Mucosa of descending colon (tissue), 3 donors: ENCODE measurements around the gene SMARCD1. TPM values are rescaled to one million over a fixed set of nuclear protein-coding genes. Genes with fewer than 3 reads are reported as not detected.

Source experiments
- ATAC-seq: fragments of 200-7000 bp; cut with Tn5 transposase; one replicate; pipeline ENCODE4 v1.9.1; 2020; ENCODE audit warnings: mild to moderate bottlenecking, moderate library complexity
- DNase-seq, 3 donors: peaks; one replicate each; pipeline ENCODE4 v3.0.0-alpha.2; 2020
- H3K36me3 ChIP-seq: fragments of 200-600 bp; one replicate; pipeline ENCODE4 v1.8.0; 2021; ENCODE audit warnings: low read depth, mild to moderate bottlenecking
- H3K4me1 ChIP-seq: fragments of 200-600 bp; one replicate; pipeline ENCODE4 v1.8.0; 2021; ENCODE audit warnings: low read depth, mild to moderate bottlenecking
- H3K4me3 ChIP-seq: fragments of 200-600 bp; one replicate; pipeline ENCODE4 v1.8.0; 2021; ENCODE audit warnings: mild to moderate bottlenecking
- H3K9me3 ChIP-seq: fragments of 200-600 bp; one replicate; pipeline ENCODE4 v1.8.0; 2021; ENCODE audit warnings: mild to moderate bottlenecking
- intact Hi-C, 2 donors: fragments of 100-400 bp; cut with DNase I in 1 of 2; cut with micrococcal nuclease in 1 of 2; formaldehyde crosslinking; loops; one replicate each; pipeline versions ENCODE4 v1.11.0 to v1.11.1; 2022; cut with DNase I, micrococcal nuclease
- total RNA-seq, 3 donors: library from RNA; stranded (reverse); fragmentation: NEBNext Ultra II Directional in 2 of 3; extraction: Animal tissue kit (Norgen Biotek cat#: 25700) in 2 of 3; gene quantifications; one replicate each; pipeline versions ENCODE4 v1.2.1 to v1.2.4, GENCODE V29; 2021 to 2023
- TF ChIP-seq, protein P1 (sequence below): fragments of 200-600 bp; IDR thresholded peaks from one replicate; pipeline ENCODE4 v1.8.0; 2022; ENCODE audit warnings: antibody characterized with exemption, mild to moderate bottlenecking
- donor health status: DM: no; HTN: no; CAD: no; lungs with moderate emphysema.
- donor health status: DM: no; HTN: no; CAD: no.
- donor health status: DM: no; HTN: yes; CAD: no.

SMARCD1 gene
- total RNA-seq, 3 donors from 2014 or later, result 34.2 to 44.9 (median 38.9) TPM

DNA sequence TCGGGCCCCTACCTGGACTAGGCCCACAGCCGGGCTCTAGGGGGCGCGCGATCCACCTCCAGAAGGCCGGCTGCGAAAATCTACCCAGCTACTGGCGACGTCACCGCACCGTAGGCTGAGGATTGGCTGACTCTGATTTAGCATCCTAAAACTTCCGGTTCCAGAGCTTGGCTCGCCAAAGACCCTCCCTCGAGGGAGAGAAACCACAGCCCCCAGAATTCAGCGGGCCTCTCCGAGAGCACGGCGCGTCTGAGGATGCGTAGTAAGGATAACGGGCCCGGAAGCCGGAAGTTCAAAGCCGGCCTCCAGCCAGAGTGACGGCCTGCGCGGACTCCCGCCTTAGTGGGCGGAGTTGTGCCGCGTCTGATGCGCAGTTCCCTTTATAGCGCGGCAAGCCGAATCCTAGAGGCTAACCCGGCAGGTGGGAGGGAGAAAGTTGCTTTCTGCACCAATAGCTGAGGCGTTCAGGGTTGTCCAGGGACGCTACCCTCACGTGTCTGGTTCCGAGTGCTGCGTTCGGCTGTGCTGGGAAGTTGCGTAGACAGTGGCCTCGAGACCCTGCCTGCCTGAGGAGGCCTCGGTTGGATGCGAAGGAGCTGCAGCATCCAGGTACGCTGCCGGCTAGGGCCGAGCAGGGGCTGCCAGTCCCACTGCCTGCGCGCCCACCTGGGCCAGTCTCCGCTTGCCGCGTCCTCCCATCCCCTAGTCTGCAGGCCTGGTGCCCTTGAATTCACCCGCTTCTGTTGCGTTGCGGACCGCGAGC, 26.7 kb downstream of the SMARCD1 start, which contains the start of gene COX14:
Gene COX14, plus strand, starts transcription at position 544 of the 763 bp plus-strand sequence. CDS start 7,808 bp downstream, outside the sequence.
- H3K9me3 ChIP-seq, result no peaks in the 10 kb centered on the region
- peaks cover 51% of the 10 kb centered on the region for H3K4me1 ChIP-seq
- ATAC-seq (peak; percentile 84), DNase-seq (peak; percentile 98 to 100 (median 99))
- H3K36me3 ChIP-seq, result peaks cover 4% of the 10 kb centered on the region
- intact Hi-C loops, result no loop called here
- TF ChIP-seq, protein P1, sequence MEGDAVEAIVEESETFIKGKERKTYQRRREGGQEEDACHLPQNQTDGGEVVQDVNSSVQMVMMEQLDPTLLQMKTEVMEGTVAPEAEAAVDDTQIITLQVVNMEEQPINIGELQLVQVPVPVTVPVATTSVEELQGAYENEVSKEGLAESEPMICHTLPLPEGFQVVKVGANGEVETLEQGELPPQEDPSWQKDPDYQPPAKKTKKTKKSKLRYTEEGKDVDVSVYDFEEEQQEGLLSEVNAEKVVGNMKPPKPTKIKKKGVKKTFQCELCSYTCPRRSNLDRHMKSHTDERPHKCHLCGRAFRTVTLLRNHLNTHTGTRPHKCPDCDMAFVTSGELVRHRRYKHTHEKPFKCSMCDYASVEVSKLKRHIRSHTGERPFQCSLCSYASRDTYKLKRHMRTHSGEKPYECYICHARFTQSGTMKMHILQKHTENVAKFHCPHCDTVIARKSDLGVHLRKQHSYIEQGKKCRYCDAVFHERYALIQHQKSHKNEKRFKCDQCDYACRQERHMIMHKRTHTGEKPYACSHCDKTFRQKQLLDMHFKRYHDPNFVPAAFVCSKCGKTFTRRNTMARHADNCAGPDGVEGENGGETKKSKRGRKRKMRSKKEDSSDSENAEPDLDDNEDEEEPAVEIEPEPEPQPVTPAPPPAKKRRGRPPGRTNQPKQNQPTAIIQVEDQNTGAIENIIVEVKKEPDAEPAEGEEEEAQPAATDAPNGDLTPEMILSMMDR, result peak; percentile 95
- peak within 1 kb of the TSS; percentile 80 for H3K4me3 ChIP-seq

- Histone ChIP-seq H3K4me3 (peak overlapping the region; percentile 80), H3K4me1 (peaks cover 56% of the 10 kb centered on the region), H3K36me3 (peaks cover 4% of the 10 kb centered on the region), H3K9me3 (no peaks in the 10 kb centered on the region)
- DNase-seq (peak in 1 of 3 donors; percentile 62), ATAC-seq (peak; percentile 25)
- TF ChIP-seq, protein P1, result no peak
- intact Hi-C loops, result no loop called here
These were observed 27.5 kb downstream of the SMARCD1 start for GRCh38 chr12:50112456-50113218.

- Histone ChIP-seq H3K4me1 (peaks cover 45% of the 10 kb centered on the region), H3K9me3 (no peaks in the 10 kb centered on the region), H3K4me3 (no peak overlapping the region), H3K36me3 (no peaks in the 10 kb centered on the region)
- DNase-seq, result no peak
- no peak for ATAC-seq
- intact Hi-C loops, result no loop called here
- TF ChIP-seq, protein P1, result no peak
These were observed 32.0 kb downstream of the SMARCD1 start for GRCh38 chr12:50117057-50117622.

DNA sequence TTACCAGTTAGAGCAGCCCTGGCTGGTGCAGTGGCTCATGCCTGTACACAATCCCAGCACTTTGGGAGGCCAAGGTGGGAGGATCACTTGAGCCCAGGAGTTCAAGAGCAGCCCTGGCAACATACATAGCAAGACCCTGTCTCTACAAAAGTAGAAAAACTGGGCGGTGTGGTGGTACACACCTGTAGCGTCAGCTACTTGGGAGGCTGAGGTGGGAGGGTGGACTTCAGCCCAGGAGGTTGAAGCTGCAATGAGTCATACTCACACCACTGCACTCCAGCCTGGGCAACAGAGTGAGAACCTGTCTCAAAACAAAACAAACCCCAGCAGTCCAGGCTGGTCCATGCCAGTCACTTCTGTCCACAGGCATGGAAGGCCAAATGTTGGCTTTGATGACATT, 34.2 kb downstream of the SMARCD1 start:
- peak; percentile 52 for ATAC-seq
- Histone ChIP-seq H3K4me1 (peaks cover 35% of the 10 kb centered on the region), H3K9me3 (no peaks in the 10 kb centered on the region), H3K36me3 (no peaks in the 10 kb centered on the region), H3K4me3 (no peak overlapping the region)
- TF ChIP-seq, protein P1, result no peak
- intact Hi-C loops, result no loop called here
- DNase-seq, result no peak

GRCh38 chr12:50120521-50120920, 35.4 kb downstream of the SMARCD1 start:
- H3K36me3 ChIP-seq, result no peaks in the 10 kb centered on the region
- DNase-seq, result no peak
- H3K4me1 ChIP-seq, result peaks cover 31% of the 10 kb centered on the region
- no peaks in the 10 kb centered on the region for H3K9me3 ChIP-seq
- ATAC-seq, result peak; percentile 20
- H3K4me3 ChIP-seq, result no peak overlapping the region
- intact Hi-C loops, result no loop called here
- TF ChIP-seq, protein P1, result no peak
